ENCODE measurements around the gene IFT27.

The IFT27 gene

DNA sequence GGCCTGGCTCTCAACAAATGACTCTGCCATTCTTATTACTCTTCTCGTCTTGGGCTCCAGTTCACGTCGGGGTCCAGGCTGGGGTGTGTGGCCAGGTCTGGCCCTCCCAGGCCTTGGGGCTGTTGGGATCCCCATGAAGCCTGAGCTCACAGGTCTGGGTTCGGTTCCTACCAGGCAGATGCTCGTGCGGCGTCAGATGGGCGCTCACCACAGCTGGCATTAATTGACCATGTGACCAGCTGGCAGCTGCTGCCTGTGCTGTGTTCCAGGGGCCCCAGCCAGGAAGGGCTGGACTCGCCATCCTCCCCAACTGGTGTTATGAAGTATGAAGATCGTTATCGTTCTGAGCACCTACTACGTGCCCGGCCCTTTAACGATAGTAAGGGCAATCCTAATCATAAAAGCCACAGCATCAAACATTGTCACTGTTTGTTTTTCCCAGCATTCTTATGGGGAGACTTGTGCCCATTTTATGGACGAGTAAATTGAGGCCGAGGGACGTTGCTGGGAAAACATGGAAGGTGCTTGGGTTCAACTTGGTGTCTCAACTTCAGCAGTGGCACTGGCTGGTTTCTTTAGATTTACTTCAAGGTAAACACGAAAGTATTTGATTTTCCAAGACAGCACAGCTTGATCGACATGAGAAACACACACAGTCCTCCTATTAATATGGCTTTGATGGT, 45.6 kb downstream of the IFT27 start:
- TF ChIP-seq, protein P1, sequence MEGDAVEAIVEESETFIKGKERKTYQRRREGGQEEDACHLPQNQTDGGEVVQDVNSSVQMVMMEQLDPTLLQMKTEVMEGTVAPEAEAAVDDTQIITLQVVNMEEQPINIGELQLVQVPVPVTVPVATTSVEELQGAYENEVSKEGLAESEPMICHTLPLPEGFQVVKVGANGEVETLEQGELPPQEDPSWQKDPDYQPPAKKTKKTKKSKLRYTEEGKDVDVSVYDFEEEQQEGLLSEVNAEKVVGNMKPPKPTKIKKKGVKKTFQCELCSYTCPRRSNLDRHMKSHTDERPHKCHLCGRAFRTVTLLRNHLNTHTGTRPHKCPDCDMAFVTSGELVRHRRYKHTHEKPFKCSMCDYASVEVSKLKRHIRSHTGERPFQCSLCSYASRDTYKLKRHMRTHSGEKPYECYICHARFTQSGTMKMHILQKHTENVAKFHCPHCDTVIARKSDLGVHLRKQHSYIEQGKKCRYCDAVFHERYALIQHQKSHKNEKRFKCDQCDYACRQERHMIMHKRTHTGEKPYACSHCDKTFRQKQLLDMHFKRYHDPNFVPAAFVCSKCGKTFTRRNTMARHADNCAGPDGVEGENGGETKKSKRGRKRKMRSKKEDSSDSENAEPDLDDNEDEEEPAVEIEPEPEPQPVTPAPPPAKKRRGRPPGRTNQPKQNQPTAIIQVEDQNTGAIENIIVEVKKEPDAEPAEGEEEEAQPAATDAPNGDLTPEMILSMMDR (IDR thresholded peaks at IDR 0.05; ENCODE audit: control extremely low read depth, extremely low read depth, low read depth, missing control alignments): no peak
- DNase-seq (ENCODE audit: extremely low spot score): no peak
- CTCF ChIA-PET: interaction anchor here (1.4 kb wide), 2 partner anchors 28 to 43 kb away, joined by 3 read pairs; no protein-coding TSS in a partner anchor
- POLR2A ChIA-PET: no interaction called here

DNA sequence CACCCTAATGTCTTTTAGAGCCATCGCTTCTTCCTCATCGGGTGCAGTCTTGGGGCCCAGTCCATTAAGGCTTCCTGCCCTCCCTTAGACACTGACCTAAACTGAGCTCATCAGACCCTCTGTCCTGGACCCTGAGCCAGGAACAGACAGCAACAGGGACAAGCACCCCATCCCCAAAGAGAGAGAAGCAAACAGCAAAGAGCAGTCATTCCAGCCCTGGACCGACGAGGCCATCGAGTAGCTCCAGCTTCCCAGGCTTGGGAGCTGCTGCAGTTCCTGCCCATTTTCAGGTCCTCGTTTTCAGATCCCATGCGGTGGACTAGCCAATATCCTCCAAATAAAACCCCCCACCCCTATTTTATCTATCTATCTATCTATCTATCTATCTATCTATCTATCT, 46.6 kb downstream of the IFT27 start:
- ChIA-PET POLR2A (no interaction called here), CTCF (interaction anchor here (1.4 kb wide), 2 partner anchors 29 to 44 kb away, joined by 3 read pairs; no protein-coding TSS in a partner anchor)
- DNase-seq (ENCODE audit: extremely low spot score): no peak
- TF ChIP-seq, protein P1 (IDR thresholded peaks at IDR 0.05; ENCODE audit: control extremely low read depth, extremely low read depth, low read depth, missing control alignments): no peak

DNA sequence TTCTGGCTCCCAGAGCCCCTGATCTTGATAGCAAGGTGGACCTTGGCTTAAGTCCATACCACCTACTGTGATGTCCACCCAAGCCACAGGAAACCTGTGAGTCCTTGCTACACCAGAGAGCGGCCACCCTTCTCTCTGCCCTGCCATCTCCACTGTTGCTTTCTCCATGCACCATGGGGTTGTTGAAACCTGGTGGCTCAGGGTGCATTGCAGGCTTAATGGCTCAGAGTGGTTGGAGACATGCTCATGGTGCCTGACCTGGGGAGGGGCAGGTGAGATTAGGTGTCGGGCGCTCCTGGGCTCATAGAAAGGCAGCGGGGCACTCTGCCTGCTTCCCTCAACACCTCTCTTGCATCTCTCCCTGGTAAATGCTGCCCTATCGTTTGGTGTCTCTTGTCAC, 47.4 kb downstream of the IFT27 start:
- TF ChIP-seq, protein P1 (IDR thresholded peaks at IDR 0.05; ENCODE audit: control extremely low read depth, extremely low read depth, low read depth, missing control alignments): no peak
- ChIA-PET CTCF (interaction anchor here (1.1 kb wide), 1 partner anchor 25 kb away, joined by 3 read pairs; the partner anchor contains the start of gene CACNG2), POLR2A (no interaction called here)
- DNase-seq (ENCODE audit: extremely low spot score): no peak

DNA sequence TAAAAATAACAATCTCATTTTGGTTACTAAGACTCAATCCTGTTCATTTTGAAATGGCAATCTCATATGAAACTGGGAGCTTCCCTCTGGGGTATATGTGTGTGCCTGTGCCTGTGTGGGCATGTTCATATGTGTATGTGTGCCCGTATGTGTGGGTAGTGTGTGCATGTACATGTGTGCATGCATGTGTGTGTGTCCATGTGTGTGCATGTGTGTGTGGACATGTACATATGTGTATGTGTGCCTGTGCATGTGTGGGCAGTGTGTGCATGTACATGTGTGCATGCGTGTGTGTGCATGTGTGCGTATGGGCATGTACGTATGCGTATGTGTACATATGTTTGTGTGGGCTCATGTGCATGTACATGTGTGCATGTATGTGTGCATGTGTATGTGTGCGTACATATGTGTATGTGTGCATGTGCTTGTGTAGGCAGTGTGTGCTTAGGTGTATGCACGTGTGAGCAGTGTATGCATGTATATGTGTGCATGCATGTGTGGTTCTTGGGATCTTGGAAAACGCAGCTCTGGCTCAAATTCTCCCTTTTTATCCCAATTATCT, 47.9 kb downstream of the IFT27 start:
- ChIA-PET CTCF (interaction anchor here (1.1 to 2.2 kb wide), 3 partner anchors 25 to 45 kb away, joined by 3 to 6 read pairs (median 3); partner anchors contain the start of gene CACNG2), POLR2A (no interaction called here)
- TF ChIP-seq, protein P1 (IDR thresholded peaks at IDR 0.05; ENCODE audit: control extremely low read depth, extremely low read depth, low read depth, missing control alignments): no peak
- DNase-seq (ENCODE audit: extremely low spot score): no peak

DNA sequence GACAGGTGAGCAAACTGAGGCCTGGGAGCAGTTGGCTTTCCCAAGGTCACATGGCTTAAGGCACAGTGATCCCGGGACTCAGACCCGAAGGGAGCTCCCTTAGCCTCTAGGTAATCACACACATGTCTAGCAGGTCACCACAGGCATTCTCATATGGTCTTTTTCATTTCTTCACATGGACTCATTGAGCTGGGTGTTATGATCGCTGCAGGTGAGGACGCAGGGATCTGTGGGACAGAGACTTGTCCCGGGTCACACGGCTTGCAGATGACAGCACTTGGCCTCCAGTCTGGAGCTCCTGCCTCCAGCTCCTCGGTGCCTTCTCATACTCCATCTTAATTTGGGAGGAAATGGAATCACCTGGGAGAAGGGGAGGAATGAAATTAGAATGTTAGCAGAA, 48.8 kb downstream of the IFT27 start:
- no peak for DNase-seq (ENCODE audit: extremely low spot score)
- CTCF ChIA-PET: interaction anchor here (1.1 to 2.2 kb wide), 3 partner anchors 24 to 44 kb away, joined by 3 to 6 read pairs (median 3); partner anchors contain the start of gene CACNG2
- TF ChIP-seq, protein P1 (IDR thresholded peaks at IDR 0.05; ENCODE audit: control extremely low read depth, extremely low read depth, low read depth, missing control alignments): no peak
- POLR2A ChIA-PET: no interaction called here

DNA sequence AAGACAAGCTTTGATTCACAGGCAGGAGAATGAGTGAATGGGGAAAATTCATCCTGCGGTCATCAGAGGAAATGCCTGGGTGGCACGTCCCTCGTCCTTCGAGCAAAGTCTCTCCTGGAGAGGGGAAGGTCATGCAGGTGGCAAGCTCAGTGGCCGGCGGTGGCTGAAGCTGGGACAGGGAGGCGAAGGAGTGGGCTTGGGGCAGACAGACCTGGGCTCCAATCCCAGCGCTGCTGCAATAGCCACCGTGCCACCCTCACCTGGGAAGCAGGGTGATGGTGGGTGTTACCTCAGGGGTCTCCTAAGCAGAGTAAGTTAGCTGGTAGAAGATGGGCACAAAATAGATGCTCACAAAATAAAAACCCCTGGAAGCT, 49.9 kb downstream of the IFT27 start:
- TF ChIP-seq, protein P1 (IDR thresholded peaks at IDR 0.05; ENCODE audit: control extremely low read depth, extremely low read depth, low read depth, missing control alignments): no peak
- POLR2A ChIA-PET: no interaction called here
- no peak for DNase-seq (ENCODE audit: extremely low spot score)
- CTCF ChIA-PET: interaction anchor here (1.2 to 2.2 kb wide), 2 partner anchors 10 to 32 kb away, joined by 3 to 6 read pairs; no protein-coding TSS in a partner anchor

Measured in GM10248 (cell line).